Sigmoid colon (tissue), 4 donors: ENCODE results near the gene RDX.

ENCODE experiments used
- CTCF ChIP-seq, 4 experiments: fragments of 450-650 bp in 3 of 4; fragments of 200-600 bp in 1 of 4; IDR thresholded peaks; one replicate each; pipeline ENCODE4 v1.5.1; 2016 to 2019; ENCODE audit warnings: antibody characterized with exemption in 4 of 4, mild to moderate bottlenecking in 3 of 4, moderate library complexity in 2 of 4
- EP300 ChIP-seq, 4 donors: sonication (generic); formaldehyde crosslinking; IDR thresholded peaks; one replicate each; pipeline ENCODE4 v1.6.1; 2017; ENCODE audit warnings: antibody characterized with exemption in 4 of 4
- POLR2A ChIP-seq, 2 donors: fragments of 450-650 bp; IDR thresholded peaks; one replicate each; pipeline ENCODE4 v1.6.1; 2016; ENCODE audit warnings: antibody characterized with exemption in 2 of 2, mild to moderate bottlenecking in 2 of 2, moderate library complexity in 2 of 2
- POLR2AphosphoS5 ChIP-seq, 4 donors: sonication (generic); formaldehyde crosslinking; IDR thresholded peaks; one replicate each; pipeline ENCODE4 v1.6.1; 2017; ENCODE audit warnings: antibody characterized with exemption in 4 of 4

GRCh38 chr11:110268441-110268840 is 28.0 kb downstream of the RDX start:
- no peak for TF ChIP-seq POLR2AphosphoS5 (IDR thresholded peaks at IDR 0.05)
- TF ChIP-seq CTCF (IDR thresholded peaks at IDR 0.05): no peak
- no peak for TF ChIP-seq EP300 (IDR thresholded peaks at IDR 0.05)
- TF ChIP-seq POLR2A (IDR thresholded peaks at IDR 0.05): no peak
